Fibroblast of peridontal ligament (primary cell): Measurements from ENCODE around the gene ARHGEF10L.
"Not testable (repeated sequence)": the region's sequence is repeated elsewhere in the genome, so short reads cannot be mapped to it uniquely, and the experiment has no call there.

ENCODE experiments used
- DNase-seq: peaks from one replicate; pipeline ENCODE4 v3.0.0-alpha.2; 2010; ENCODE audit errors: extremely low read depth

The ARHGEF10L gene, protein sequence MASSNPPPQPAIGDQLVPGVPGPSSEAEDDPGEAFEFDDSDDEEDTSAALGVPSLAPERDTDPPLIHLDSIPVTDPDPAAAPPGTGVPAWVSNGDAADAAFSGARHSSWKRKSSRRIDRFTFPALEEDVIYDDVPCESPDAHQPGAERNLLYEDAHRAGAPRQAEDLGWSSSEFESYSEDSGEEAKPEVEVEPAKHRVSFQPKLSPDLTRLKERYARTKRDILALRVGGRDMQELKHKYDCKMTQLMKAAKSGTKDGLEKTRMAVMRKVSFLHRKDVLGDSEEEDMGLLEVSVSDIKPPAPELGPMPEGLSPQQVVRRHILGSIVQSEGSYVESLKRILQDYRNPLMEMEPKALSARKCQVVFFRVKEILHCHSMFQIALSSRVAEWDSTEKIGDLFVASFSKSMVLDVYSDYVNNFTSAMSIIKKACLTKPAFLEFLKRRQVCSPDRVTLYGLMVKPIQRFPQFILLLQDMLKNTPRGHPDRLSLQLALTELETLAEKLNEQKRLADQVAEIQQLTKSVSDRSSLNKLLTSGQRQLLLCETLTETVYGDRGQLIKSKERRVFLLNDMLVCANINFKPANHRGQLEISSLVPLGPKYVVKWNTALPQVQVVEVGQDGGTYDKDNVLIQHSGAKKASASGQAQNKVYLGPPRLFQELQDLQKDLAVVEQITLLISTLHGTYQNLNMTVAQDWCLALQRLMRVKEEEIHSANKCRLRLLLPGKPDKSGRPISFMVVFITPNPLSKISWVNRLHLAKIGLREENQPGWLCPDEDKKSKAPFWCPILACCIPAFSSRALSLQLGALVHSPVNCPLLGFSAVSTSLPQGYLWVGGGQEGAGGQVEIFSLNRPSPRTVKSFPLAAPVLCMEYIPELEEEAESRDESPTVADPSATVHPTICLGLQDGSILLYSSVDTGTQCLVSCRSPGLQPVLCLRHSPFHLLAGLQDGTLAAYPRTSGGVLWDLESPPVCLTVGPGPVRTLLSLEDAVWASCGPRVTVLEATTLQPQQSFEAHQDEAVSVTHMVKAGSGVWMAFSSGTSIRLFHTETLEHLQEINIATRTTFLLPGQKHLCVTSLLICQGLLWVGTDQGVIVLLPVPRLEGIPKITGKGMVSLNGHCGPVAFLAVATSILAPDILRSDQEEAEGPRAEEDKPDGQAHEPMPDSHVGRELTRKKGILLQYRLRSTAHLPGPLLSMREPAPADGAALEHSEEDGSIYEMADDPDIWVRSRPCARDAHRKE (N-terminal part only)

DNA sequence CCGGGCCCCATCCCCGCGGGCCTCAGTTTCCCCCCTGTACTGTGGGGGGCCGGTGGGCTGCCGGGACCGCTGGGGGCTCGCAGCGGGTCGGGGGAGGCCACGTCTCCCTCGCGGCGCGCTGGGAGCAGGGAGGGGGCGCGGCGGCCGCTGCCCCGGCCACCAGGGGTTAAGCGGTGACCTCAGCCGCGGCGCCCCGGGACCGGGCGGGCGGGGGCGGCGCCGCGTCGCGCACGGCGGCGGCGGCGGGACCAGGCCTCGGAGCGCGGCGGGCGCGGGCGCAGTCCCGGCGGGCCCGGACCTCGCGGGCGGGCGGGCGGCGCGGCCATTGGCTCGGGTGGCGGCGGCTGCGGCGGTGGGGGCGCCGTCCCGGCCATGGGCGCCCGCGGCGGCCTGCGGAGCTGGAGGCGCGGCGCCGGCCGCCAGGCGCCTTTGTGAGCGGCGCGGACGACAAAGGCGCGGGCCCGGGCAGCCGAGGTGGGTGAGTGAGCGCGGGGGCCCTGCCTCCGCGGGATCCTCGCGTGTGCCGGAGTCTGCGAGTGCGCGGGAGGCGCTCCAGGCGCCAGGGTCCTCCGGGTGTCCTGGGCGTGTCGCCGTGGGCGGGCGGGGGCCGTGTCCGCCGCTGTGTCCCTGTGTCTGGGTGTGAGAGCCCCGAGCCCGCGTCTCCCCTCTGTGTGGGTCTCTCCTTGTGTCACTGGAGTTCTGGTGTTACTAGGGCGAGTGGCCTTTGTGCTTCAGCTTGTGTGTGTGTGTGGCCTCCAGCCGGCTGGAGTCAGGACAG, at the start of gene ARHGEF10L:
ARHGEF10L (plus strand) TSS at position 222 of the 778 bp plus-strand sequence. CDS start 40,898 bp downstream, outside the sequence.
- no peak for DNase-seq

DNA sequence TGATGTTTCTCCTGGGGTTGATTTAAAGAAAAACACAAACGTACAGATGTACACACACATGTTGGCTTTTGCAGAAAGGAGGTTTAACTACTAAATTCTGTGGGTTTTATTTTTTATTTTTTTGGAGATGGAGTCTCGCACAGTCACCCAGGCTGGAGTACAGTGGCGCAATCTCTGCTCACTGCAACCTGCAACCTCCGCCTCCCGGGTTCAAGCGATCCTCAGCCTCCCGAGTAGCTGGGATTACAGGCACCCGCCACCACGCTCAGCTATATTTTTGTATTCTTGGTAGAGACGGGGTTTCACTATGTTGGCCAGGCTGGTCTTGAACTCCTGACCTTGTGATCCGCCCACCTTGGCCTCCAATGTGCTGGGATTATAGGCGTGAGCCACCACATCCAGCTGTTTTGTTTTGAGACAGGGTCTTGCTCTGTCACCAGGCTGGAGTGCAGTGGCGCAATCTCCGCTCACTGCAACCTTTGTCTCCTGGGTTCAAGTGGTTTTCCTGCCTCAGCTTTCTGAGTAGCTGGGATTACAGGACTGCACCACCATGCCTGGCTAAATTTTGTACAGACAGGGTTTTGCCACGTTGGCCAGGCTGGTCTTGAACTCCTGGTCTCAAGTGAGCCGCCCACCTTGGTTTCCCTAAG, 49.6 kb upstream of the ARHGEF10L start:
- DNase-seq, result not testable (repeated sequence)

DNA sequence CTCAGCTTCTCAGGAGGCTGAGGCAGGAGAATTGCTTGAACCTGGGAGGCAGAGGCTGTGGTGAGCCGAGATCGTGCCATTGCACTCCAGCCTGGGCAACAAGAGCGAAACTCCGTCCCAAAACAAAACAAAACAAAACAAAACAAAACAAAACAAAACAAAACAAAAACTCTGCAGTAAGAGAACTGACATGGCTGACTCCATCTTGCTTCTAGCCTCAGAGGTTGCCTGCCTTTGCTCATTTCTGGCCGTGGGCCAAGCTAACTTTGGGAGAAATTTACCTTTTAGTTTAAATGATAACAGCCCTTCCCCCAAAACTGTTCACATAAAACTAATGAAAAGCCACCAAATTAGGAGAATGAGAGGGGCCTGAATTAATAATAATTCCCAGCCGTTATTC, 48.8 kb upstream of the ARHGEF10L start:
- DNase-seq, result not testable (repeated sequence)

DNA sequence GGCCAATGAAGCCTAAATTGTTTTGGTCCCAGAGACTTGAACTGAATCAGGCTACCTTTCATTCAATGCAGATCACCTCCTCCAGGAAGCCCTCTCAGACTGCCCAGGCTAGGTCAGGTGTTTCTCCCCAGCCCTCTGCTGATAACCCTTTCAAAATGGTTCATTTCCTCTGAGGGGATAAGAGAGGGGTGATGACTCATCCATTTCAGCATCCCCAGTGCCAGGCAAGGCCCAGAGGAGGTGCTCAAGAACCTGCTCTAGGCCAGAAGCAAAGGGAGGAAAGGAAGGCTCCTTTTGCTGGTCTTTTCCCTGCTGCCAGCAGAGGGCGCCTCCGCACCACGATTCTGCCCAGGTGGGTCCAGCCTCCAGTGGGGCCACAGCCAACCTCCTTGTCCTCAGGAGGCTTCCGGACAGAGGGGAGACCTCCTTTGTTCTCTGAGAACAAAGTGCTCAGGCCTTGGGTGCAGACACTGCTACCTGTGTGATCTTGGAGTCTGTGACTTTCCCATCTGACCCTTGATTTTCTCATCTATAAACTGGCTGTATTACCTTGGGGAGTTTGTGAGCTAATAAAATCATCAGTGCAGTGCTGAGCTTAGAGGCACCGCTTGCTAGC, 45.3 kb upstream of the ARHGEF10L start:
- DNase-seq, result peak; percentile 54

DNA sequence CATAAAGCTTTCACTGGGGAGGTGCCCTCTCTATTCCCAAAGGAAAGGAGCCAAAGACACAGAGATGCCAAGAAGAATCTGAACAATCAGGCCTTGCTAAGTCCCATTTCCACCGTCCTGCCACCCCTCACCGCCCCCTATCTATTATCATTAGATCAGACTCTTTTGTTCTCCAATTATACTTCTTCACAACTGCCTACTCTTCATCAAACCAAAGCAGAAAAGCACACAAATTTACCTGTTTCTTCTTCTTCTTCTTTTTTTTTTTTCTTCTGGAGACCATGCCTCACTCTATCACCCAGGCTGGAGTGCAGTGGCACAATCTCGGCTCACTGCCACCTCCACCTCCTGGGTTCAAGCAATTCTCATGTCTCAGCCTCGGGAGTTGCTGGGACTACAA, 43.1 kb upstream of the ARHGEF10L start:
- DNase-seq, result no peak

DNA sequence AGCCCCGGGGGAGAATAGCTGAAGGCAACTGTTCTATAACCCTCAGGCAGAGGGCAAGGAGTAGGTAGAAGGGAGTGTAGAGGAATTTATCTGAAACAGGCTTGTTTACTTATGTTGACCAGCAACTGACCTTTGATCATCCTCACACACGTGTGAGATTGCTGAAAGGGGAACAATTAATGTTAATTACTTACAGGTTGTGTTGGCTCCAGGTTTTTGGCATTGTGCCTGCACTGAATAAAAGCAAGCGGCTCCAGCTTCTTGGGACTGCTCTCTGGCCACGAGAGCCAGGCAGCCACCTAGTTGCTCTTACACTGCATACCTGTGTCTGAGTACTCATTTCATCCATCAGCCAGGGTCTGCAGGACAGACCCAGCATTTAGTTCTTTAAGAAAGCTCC, 41.3 kb upstream of the ARHGEF10L start:
- DNase-seq, result no peak

DNA sequence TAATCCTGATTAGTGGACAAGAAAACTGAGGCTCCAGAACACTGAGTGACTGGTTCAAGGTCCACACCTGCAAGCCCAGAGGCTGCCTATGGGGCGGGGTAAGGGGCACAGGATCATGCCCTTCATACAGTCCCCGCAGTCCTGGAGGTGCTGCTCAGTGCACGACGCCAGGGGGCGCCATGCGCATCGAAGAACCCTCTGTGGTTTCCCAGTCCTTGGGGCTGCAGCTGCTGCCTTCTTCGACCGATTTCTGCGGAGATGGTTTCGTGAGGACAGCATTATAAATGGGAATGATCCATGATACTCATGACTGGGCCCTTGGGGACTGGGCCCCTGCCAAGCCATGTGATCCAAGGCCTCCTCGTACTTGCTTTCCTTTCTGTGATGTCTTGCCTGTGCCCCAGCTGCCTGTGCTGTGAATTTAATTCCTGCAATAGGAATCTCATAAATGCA, 37.1 kb upstream of the ARHGEF10L start:
- DNase-seq, result peak; percentile 94

DNA sequence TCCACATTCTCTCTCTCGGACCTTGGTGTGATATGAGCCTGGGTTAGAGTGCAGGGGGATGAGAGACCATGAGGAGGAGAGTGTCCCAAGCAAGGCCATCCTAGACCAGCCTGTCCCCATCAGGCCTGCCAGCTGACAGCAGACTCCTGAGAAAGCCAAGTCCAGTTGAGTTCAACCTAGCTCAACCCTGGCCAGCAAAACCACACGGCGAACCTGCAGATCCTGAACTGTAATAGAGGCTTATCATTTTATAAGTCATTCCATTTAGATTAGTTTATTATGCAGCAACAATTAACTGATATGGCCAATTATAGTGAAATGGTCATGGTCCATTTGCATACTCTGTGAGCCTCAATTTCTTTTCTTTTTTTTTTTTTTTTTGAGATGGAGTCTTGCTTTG, 36.4 kb upstream of the ARHGEF10L start:
- no peak for DNase-seq

DNA sequence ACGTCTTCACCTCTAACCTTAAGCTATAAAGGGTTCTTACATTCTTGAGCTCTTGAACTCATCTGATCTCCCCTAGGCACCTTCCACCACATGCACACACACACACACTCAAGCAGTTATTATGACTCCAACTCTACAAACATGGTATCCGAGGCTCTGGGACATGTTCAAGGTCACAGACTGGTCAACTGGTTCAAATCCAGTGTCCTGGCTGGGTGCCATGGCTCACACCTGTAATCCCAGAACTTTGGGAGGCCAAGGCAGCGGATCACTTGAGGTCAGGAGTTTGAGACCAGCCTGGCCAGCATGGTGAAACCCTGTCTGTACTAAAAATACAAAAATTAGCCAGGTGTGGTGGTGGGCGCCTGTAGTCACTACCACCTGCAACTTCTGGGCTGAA, 32.3 kb upstream of the ARHGEF10L start:
- DNase-seq, result not testable (repeated sequence)

DNA sequence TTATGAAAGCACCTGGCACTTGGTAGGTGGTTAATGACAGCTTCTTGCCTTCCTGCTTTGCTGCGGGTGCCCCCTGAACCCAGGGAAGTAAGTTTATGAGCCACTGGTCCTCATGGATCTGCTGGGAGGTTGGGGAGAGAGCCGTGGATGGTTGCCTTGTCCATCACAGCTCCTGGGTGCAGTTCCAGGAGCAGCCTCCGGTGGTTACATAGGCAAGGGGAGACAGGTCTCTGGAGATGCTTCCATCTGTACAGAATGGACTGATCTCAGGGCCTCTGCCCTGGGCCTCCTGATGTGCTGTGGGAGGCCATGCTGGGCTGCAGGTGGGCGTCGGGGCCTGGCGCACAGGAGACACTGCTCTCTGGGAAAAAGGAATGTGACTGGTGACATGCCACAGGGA, 31.6 kb upstream of the ARHGEF10L start:
- no peak for DNase-seq

DNA sequence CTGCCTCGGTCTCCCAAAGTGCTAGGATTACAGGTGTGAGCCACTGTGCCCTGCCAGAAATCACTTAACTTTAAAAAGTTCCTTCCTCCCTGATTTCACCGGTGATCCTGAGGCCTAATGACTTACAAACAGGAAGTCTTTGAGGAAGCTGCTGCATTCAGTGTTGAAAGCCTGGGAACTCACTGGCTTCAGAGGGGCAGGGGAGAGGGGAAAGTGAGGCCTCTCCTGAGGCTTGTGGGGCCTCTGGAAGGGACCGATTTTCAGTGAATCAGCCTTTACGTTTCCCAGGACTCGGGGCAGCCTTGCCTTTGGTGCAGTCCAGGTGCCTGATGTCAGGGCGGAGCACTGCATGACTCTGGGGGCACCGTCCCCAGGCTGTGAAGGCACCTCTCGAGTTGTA, 30.1 kb upstream of the ARHGEF10L start:
- DNase-seq, result no peak

DNA sequence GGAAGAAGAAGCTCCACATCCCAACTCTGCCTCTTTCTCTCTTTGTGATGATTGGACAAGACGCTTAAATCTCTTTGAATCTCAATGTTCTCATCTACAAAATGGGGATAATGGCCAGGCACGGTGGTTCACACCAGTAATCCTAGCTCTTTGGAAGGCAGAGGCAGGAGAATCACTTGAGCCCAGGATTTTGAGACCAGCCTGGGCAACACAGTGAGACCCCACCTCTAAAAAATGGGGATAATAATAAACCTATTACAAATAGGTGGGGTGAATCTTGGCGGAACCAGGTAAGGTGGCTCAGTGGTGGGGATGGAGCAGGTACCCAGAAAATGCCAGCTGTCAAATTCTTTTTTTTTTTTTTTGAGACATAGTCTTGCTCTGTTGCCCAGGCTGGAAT, 29.4 kb upstream of the ARHGEF10L start:
- DNase-seq, result no peak

DNA sequence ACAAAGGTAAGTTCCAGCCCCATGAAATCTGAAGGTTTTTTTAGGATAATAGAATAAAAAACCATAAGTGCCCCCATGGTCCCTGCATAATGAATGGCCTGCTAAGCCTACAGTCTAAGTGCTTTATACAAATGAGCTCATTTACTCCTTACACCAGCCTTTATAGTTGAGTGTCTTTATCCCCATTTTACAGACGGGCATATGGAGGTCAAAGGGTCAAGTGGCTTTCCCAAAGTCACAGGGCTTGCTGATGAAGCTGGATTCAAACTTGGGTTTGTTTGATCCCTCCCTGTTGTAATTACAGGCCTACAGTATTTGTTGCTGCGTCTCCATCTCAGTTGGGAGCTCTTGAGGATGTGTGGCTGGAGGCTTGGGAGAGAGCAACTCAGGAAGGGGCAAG, 28.3 kb upstream of the ARHGEF10L start:
- no peak for DNase-seq

DNA sequence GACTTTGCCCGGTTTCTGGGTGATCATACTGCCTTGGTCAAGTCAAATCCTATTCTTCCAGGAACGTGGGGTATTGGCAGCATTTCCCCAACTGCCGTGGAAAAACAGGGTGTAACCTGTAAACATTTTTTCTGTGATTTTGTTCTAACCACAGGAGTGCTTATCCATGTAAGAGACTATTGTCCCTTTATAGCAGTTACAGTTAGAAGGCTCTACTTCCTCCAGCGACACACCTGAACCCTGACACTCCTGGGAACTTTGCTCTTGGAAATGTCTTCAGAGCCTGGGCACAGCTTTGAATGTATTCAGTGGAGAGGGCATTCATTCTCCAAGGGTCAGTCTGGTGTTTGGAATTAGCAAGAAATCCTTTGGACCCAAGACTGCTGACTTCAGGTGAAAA, 26.4 kb upstream of the ARHGEF10L start:
- DNase-seq, result no peak

DNA sequence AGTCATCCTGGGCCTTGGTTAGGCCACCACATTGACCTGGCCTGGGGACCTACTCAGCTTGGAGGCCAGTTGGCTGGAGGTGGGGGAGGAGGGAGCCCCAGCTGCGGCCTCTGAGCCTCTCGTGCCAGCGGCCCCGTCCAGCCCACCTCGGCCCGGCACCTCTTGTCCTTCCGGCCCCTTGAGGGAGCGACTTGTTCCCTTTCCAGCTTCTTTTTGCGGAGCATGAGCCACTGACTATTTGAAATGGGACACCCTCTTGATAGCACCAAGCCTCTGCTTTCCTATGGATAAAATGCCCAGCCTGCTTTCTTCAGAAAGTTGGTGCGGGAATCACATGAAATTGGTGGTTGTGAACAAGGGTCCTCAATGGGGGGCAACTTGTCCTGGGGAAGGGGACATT, 24.7 kb upstream of the ARHGEF10L start:
- DNase-seq, result no peak

DNA sequence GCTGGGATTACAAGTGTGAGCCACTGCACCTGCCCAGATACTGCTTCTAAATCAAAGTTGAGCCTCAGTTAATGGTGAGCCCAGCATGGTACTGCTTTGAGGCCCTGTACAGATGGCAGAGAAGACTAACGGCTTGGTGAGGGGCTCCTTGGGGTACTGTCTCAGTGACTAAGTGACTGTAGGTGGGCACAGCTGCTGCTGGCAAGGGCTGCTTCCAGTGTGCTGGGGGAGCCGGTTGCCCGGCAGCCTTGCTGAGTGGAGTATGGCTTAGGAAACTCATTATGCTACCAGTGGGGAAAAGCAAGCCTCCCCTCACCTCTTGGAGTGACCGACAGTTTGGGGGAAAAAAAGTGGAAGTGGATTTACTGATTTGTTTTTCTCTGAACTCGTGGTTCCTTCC, 23.6 kb upstream of the ARHGEF10L start:
- no peak for DNase-seq

DNA sequence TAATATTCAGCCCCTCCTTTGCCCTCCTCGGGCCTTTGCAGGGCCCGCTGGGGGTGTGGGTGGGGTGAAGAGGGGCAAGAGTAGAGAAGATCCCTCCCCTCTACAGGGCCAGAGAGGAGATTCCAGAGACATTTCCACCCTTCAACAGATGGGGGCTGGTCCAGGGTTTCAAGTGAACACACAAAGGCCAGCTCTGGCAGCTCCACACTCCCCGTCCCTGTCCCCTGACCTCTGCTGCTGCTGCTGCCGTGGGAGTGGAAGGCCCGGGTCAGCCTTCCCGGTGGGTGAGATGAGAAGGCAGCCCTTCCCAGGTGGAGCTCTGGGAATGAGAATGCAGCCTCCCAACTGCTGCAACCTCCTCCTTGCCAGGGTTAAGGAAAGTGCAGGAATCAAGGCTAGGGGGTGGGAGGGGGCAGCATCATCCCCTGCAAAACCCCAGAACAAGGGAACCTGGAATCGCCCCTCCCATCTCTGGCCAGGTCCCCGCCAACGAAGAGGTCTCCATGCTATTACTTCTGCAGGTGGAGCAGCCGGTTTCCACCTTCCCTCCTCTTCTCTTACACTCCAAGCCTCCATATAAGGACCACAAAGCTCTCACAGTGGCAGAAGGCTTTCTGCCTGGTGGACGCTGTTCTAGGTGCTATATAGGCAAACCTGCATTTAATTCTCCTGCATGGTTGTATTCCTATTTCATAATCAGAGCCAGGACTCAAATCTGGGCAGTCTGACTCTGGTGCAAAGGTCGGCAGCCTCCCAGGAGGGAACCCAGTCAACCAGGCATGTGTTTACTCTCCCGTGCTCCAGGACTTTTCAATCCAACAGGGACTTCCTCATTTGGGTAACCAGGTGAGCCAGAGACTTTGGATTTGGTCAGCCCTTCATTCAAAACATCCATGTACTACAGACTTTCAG, 22.9 kb upstream of the ARHGEF10L start:
- DNase-seq, result no peak

DNA sequence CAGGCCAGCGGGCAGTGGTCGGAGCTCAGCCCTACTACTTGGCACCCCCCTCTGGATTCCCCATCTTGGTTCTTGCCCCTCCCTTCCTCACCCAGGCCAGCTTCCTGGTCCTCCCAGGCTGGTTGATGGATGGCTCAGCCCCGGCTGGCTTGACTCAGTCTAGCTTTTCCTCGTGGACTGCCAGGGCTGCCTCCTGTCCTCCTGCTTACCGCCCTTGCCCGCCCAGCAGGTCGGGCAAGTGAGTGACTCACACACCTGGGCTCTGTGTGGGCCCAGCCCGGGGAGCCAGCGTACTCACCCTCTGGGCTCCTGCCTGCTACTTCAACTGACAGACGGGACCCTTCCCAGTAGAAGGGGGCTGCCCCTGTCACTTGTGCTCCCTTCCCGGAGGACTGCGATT, 19.5 kb upstream of the ARHGEF10L start:
- DNase-seq, result no peak
